ENCODE measurements around the gene ABCC8.

ABCC8 gene

GRCh38 chr11:17469998-17470397 lies 6.6 kb downstream of the ABCC8 start:
- no peak for DNase-seq (ENCODE audit: low read depth)

DNA sequence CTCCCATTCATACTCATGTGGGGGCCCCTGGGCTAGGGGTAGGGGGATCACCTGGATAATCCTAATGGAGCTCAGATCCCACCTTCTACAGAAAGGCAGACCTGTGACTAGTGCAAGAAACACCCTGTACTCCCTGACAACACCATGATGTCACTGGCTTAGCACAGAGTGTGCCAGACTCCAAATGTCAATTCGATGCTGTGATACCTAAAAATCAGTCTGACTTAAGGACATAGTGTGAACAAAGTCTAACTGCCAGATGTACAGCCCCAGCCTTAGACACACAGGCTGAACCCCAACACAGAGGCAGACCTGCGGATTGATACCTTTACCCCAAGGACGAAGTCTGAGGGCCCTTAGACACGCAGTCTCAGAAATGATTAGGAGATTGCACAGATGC lies 8.5 kb downstream of the ABCC8 start:
- no peak for DNase-seq (ENCODE audit: low read depth)

GRCh38 chr11:17463546-17464174 lies 13.0 kb downstream of the ABCC8 start:
- no peak for DNase-seq (ENCODE audit: low read depth)

DNA sequence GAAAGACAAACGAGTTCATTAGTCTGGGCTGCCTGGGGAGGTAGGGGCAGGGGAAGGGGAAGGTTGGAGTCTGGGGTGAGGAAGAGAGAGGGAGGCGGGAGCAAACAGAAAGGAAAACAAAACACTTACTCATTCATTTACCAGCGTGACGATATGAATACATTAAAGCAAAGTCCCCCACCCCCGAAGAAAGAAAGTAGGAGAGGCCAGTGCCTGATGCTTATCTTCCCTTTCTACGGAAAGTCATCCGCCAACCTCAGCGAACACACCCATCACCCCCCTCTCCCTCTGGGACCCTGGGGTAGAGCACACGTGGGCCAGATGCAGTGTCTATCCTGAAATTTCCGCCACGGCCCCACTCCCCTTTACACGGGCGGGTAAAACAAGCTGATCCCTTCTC lies 13.7 kb downstream of the ABCC8 start:
- DNase-seq (ENCODE audit: low read depth), result no peak

DNA sequence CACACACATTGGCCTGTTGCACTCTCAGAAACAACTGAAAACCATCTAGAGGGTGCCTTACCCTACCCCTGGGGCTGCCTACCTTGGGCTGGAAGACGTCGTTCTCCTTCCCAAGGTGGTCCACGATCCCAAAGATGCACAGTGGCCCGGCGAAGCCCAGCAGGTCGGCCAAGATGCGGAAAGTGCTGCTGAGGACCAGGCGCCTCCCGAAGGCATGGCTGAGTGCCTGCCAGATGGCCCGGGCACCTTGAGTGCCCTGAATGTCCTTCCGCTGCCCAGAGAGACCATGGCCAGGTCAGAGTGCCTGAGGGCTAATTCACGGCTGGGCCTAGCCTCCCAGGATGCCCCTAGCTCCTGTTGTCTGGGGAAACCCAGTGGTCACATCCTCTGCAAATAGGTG lies 16.2 kb downstream of the ABCC8 start:
- DNase-seq (ENCODE audit: low read depth), result no peak

GRCh38 chr11:17459236-17459896 lies 17.3 kb downstream of the ABCC8 start:
- no peak for DNase-seq (ENCODE audit: low read depth)

- no peak for DNase-seq (ENCODE audit: low read depth)
These were observed 18.4 kb downstream of the ABCC8 start for GRCh38 chr11:17458268-17458667.

GRCh38 chr11:17457396-17458173 lies 19.1 kb downstream of the ABCC8 start:
- DNase-seq (ENCODE audit: low read depth), result no peak

DNA sequence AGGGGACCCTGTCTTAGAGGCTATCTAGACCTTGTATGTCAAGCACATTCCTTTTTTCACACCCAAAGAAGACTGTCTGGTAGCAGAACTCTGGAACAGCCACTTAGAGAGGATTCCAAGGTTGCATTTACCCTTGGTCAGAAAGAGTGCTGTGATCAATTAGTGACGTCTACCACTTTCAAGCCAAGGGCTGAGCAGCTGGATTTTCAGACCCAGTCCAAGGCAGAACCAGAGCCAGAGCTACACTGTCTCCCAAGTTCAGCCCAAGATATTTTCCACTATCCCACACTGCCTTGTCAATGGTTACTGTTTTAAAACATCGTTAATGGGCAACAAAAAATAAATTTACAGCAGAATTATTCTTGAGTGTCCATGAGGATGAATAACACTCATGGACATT lies 24.0 kb downstream of the ABCC8 start:
- DNase-seq (ENCODE audit: low read depth), result no peak

DNA sequence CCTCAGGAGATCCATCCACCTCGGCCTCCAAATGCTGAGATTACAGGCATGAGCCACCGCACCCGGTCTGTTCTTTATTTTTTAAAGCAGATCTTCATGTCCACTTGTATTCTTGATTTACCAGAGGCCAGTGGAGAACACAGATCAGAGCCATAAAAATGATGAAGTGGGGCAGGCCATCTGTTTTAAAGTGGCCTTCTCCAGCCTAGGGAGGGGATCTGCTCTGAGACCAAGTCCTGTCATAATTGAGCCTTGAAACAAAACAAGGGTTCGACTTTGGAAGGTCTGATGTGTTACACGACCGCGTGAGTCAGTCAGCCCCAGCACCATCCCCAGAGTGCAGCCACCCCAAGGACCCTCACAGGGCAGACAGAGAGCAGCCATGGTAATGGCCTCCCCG lies 27.5 kb downstream of the ABCC8 start:
- no peak for DNase-seq (ENCODE audit: low read depth)

- no peak for DNase-seq (ENCODE audit: low read depth)
These were observed 30.2 kb downstream of the ABCC8 start for GRCh38 chr11:17446482-17446881.

DNA sequence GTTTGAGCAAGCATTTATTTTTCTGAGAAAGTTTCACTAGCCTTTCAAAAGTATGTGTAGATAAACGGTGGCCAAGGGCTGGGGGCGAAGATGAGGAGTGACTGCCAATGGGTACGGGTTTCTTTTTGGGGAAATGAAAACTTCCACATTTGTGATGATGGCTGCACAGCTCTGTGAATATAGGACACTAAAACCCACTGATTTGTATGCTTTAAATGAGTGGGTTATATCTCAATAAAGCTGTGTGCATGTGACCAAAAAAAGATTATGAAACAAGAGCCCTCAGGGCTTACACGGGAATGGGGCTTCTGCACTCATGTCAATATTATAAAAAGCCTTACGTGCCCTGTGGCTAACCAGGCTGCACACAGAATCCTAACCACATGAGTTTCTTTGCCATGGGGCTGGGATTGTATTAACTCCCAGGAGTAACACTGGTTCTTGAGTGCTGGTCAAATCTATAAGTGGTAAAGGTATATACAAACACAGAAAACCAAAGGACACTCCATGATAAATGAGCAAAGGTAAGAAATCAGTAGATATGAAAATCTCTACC lies 31.3 kb downstream of the ABCC8 start:
- DNase-seq (ENCODE audit: low read depth), result no peak

DNA sequence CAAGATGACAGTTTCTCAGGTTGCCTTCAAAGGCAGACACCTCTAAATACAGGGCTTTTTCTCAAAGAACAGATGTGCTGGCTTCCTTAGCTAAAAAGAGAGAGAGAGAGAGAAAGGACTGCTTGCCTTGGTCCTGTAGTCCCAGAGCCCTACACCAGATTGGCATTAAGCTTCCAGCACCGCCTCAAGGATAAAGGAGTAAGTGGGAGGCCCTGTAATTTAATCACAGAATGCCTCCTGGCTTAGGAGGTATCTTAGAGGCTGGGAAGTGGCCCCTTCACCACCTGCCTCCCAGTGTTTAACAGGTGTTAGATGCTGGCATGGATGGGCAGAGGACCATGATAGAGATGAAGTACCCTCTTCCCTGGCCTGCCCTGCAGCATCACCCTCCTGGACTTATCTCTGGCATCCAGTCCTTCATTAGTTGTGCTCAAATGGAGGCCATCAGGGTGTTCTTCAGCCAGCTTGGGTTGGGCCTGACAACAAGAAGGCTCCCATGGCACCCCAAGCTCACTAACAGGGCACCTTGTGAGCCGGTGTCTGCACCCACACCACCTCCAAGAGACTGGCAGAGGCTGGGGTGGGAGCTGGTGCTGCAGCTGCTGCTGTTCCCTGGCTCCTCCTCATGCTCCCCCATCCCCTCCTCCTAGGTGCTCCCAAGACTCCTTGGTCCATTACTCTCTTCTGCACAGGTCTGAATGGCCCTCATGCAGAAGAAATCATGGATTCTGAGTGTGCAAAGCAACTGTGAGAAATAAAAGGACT lies 32.5 kb downstream of the ABCC8 start:
- DNase-seq (ENCODE audit: low read depth), result no peak

- no peak for DNase-seq (ENCODE audit: low read depth)
These were observed 33.2 kb downstream of the ABCC8 start for GRCh38 chr11:17443423-17443822.

DNA sequence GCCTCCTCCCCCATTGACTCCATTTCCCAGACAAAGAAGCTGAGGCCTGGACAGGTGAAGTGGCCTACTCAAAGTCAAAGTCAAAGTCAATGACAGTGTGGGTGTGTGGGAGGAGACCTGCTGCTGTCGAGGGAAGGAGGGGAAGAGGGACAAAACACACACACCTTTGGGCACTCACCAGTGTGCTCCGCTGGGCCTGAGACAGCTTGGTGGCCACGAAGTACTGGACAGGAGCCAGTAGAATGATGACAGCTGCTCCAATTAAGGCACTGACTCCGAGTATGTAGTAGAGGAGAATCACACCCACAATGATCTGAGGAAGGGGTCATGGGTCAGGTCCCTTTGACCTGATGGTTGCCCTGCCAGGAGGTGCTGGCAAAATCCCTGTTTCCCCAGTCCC lies 33.6 kb downstream of the ABCC8 start:
- no peak for DNase-seq (ENCODE audit: low read depth)

DNA sequence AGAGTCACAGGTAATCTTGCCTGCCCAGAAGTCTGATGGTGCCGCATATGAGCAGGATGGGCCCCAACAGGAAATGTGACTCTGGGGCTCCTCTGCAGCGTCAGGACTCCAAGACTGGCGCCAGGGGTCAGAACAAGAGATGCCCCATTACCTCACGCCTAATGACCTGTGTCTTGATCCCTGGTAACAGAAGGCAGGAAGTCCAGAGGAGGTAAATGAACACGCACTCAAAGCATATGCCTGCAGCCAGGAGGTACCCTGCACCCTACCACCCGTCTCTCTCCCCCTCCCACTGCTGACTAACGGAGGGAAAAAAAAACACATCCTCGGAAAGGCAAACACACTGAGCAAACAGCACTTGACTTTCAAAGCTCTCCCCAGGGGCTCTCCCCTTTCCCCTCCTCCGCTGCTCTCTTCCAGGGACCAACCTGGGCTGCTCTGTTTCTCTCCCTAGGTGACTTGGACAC lies 37.3 kb downstream of the ABCC8 start:
- no peak for DNase-seq (ENCODE audit: low read depth)

DNA sequence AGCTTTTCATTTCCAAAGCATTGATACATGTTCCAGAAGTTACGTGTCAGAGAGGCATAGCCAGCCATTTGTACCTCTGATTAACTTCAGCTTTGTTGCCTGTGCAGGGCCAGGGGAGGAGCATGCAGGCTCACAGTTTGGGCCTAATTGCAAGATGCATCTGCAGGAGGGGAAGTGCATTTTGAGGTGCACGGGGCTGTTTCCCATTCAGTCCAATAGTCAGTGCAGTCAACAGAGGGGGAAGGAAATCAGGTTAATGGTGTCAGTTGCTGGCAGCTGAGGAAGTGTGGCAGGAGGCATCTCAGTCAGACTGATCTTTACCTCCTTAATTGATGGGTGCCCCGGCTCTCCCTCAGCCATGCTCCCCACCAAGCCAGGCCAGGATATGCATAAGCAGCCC lies 39.3 kb downstream of the ABCC8 start:
- no peak for DNase-seq (ENCODE audit: low read depth)

DNA sequence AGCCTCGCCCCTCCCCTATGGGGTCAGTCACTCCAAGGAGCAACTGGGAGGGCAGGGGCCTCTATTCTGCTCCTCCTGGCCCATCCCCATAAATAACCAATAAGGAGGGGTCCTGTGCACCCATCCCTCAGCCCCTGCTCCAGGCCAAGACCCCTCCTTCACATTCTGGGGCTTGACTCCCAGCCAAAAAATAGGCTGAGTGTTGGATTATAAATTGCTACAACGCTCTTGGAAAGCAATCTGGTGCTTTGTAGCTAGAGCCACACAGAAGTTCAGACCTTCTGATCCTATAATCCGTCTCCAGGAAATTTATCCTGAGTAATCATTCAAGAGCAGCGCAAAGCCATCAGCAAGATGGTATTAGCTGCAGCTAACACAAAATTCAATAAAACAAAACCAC lies 42.5 kb downstream of the ABCC8 start:
- no peak for DNase-seq (ENCODE audit: low read depth)

- no peak for DNase-seq (ENCODE audit: low read depth)
These were observed 44.6 kb downstream of the ABCC8 start for GRCh38 chr11:17432002-17432401.

DNA sequence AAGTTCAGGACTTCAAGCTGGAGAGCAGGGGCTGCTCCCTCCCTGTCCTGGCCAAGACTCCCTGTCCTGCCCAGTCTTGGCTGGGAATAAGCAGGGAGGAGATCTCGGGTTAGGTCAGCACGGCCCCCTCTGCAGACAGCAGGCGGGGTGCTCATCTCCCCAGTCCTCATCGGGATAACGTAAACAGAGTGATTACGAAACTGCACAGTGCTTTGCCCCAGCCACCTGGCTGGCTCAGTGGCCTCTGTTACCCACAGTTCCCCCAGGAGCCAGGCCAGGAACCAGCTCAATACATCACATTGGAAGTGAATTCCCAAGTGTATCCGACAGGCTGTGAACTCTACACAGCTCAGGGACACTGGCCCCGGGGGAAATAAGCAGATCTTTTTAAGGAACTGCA lies 45.5 kb downstream of the ABCC8 start:
- DNase-seq (ENCODE audit: low read depth), result no peak

DNA sequence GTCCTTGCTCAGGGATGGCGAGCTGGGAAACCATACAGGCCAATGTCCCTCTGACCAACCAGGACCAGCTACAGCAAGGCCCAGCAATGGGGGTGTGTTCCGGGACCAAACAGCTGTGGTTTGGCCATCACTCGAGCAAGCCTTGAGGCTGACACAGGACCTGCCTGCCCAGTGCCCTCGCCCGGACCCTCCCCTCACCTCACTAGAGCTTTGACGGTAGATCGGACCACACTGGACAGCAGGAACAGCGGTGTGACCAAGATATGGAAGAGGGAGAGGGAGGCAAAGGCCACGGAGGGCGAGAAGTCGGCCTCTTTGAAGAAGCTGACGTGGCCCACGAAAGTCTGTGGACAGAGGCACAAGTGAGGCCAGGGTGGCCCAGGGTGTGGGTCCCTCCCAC lies 46.0 kb downstream of the ABCC8 start:
- DNase-seq (ENCODE audit: low read depth), result no peak

DNA sequence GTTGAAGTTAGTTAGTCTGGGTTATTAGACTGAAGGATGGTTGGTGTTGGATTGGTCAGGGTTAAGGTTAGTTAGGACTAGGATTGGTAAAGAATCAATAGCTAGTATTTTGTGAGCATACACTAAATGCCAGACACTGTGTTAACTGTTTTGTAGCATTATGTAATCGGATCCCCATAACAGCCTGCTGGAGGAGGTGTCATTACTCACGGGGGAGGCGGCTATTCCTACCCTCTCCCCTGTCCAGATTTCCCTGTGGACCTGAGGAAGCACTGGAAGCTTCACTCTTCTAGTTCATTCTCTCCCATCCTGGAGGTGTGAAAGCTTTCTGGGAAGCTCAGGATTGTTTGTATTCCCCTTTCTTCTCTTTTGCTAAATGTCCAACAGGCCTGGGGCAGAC lies 47.7 kb downstream of the ABCC8 start:
- DNase-seq (ENCODE audit: low read depth), result no peak

Data from activated T-cell treated with anti-CD3 and anti-CD28 coated beads for 1 hour (primary cell).